K562 (cell line): ENCODE measurements around the gene OSBPL10. TPM values are rescaled to one million over a fixed set of nuclear protein-coding genes. Genes with fewer than 3 reads are reported as not detected.

Experiments used
- ATAC-seq: fragments of 200-7000 bp; cut with Tn5 transposase; 3 replicates; pipeline ENCODE4 v1.9.1; 2020; ENCODE audit warnings: moderate library complexity
- BruUV-seq: library from RNA; stranded (reverse); fragments of 400-500 nt; replicated peaks from 2 replicates; lab custom pipeline; 2021; lab: Mats Ljungman, UMichigan
- CTCF ChIA-PET: fragments of 300-600 bp; formaldehyde crosslinking; extraction: SDS; loops from one replicate; lab custom pipeline; 2021; ENCODE audit warnings: low intra/inter-chr PET ratio; lab: Yijun Ruan, JAX
- POLR2A ChIA-PET: fragments of 300-600, 350-650 bp; sonication (Branson Sonifier 250); formaldehyde crosslinking; extraction: SDS; loops from one replicate; lab custom pipeline; 2021; ENCODE audit warnings: antibody characterized with exemption, inconsistent platforms; lab: Yijun Ruan, JAX
- DNase-seq, 4 experiments: peaks; one replicate each; pipeline versions ENCODE4 v3.0.0 to v3.0.0-alpha.2; 2011 to 2018; ENCODE audit warnings: low spot score in 3 of 4, mixed read lengths in 3 of 4; ENCODE audit errors: extremely low read depth in 1 of 4
- FAIRE-seq: peaks from 2 replicates; lab custom pipeline; 2011; peaks lifted over from hg19 to GRCh38; lab: Jason Lieb, UNC
- H2AFZ ChIP-seq: 2 replicates; pipeline ENCODE4 v1.6.0; 2011; ENCODE audit warnings: low read depth, low read length, control low read depth, inconsistent platforms
- H3K27ac ChIP-seq: fragments of 200-600 bp; 3 replicates; pipeline ENCODE4 v1.8.0; 2011; ENCODE audit warnings: low read depth, mild to moderate bottlenecking, control low read depth, inconsistent platforms, low read length, moderate library complexity, mixed read lengths; ENCODE audit errors: extremely low read depth
- H3K27me3 ChIP-seq, 2 experiments: fragments of 300-600 bp in 1 of 2; 2 replicates in 1 of 2; 3 replicates in 1 of 2; pipeline versions ENCODE4 v1.6.0 to v1.8.0; 2011; ENCODE audit warnings: inconsistent platforms in 2 of 2, low read length in 2 of 2, mild to moderate bottlenecking in 1 of 2, mixed read lengths in 1 of 2, moderate library complexity in 1 of 2; ENCODE audit not compliant: control insufficient read depth in 2 of 2, insufficient read depth in 2 of 2
- H3K36me3 ChIP-seq: fragments of 300-600 bp; 3 replicates; pipeline ENCODE4 v1.8.0; 2011; ENCODE audit warnings: mild to moderate bottlenecking, low read length, inconsistent platforms; ENCODE audit not compliant: control insufficient read depth, insufficient read depth
- H3K4me1 ChIP-seq, 2 experiments: fragments of 200-600 bp in 1 of 2; replicated peaks in 1 of 2; 2 replicates in 1 of 2; 3 replicates in 1 of 2; pipeline versions ENCODE4 v1.5.1 to v1.8.0; 2011; ENCODE audit warnings: inconsistent platforms in 2 of 2, low read length in 2 of 2, mild to moderate bottlenecking in 1 of 2, mixed read lengths in 1 of 2, moderate library complexity in 1 of 2; ENCODE audit not compliant: control insufficient read depth in 2 of 2, insufficient read depth in 2 of 2
- H3K4me2 ChIP-seq: 2 replicates; pipeline ENCODE4 v1.6.1; 2011; ENCODE audit warnings: low read length, control low read depth, inconsistent platforms, mixed read lengths; ENCODE audit not compliant: insufficient read depth
- H3K4me3 ChIP-seq: fragments of 200-600 bp; sonication (generic), shearing (Covaris generic); 2 replicates; pipeline ENCODE4 v1.5.1; 2016; ENCODE audit warnings: control low read depth, inconsistent platforms
- H3K79me2 ChIP-seq: fragments of 200-600 bp; 3 replicates; pipeline ENCODE4 v1.8.0; 2011; ENCODE audit warnings: low read length, inconsistent platforms; ENCODE audit not compliant: control insufficient read depth, insufficient read depth
- H3K9ac ChIP-seq, 2 experiments: 2 replicates each; pipeline versions ENCODE4 v1.6.0 to v1.6.1; 2011; ENCODE audit warnings: low read depth in 2 of 2, low read length in 2 of 2, control low read depth in 1 of 2, inconsistent platforms in 1 of 2, mild to moderate bottlenecking in 1 of 2, mixed read lengths in 1 of 2; ENCODE audit not compliant: insufficient read depth in 1 of 2
- H3K9me1 ChIP-seq: one replicate; pipeline ENCODE4 v1.6.0; 2011; ENCODE audit warnings: inconsistent platforms, mild to moderate bottlenecking, low read length, moderate library complexity; ENCODE audit not compliant: control insufficient read depth, insufficient read depth
- H3K9me3 ChIP-seq: replicated peaks from 2 replicates; pipeline ENCODE4 v1.5.1; 2011; ENCODE audit warnings: low read depth, low read length, inconsistent platforms; ENCODE audit not compliant: control insufficient read depth, insufficient read depth
- H4K20me1 ChIP-seq: replicated peaks from 2 replicates; pipeline ENCODE4 v1.6.1; 2011; ENCODE audit warnings: low read length, inconsistent platforms, mixed read lengths; ENCODE audit not compliant: control insufficient read depth, insufficient read depth
- WGBS: fragments of 100-300 bp; shearing (Covaris generic); methylation state at CpG from one replicate; pipeline ENCODE4 v1.1.6; 2016; ENCODE audit warnings: low coverage, mixed read lengths; ENCODE audit not compliant: insufficient coverage; ENCODE audit errors: missing lambda C conversion rate; 5-methylcytosine and 5-hydroxymethylcytosine counted together
- in situ Hi-C: fragments of 300-500 bp; cut with MboI; formaldehyde crosslinking; loops from 4 replicates; pipeline ENCODE4 v1.15.0; 2018; ENCODE audit warnings: inconsistent platforms, mixed read lengths
- intact Hi-C: fragments of 100-400 bp; cut with micrococcal nuclease; formaldehyde crosslinking; loops from 2 replicates; pipeline ENCODE4 v1.14.2; 2022
- polyA plus RNA-seq, 8 experiments: library from polyadenylated mRNA; depleted of rRNA in 4 of 8; stranded (reverse) in 5 of 8; unstranded in 3 of 8; fragments of >200 nt; fragmentation: Nextera tagmentation in 2 of 8; fragmentation: Illumina TruSeq in 1 of 8; extraction: Ambion mirVana in 2 of 8; extraction: Trizol in 1 of 8; gene quantifications; 2 replicates each; pipeline versions ENCODE4 v1.2.1 to v1.2.3, GENCODE V29; 2011 to 2014; ENCODE audit warnings: inconsistent platforms in 1 of 8, missing spikeins in 1 of 8
- total RNA-seq, 7 experiments: library from RNA; depleted of rRNA in 6 of 7; stranded (reverse); fragments of >200 nt in 6 of 7; fragmentation: Illumina TruSeq in 2 of 7; extraction: Trizol in 2 of 7; gene quantifications; 2 replicates each; pipeline versions ENCODE4 v1.2.1 to v1.2.3, GENCODE V29; 2011 to 2021; ENCODE audit warnings: low replicate concordance in 1 of 7
- TF ChIP-seq, protein P1 (sequence below): fragments of 450-650 bp; formaldehyde crosslinking; IDR thresholded peaks from 2 replicates; pipeline ENCODE4 v1.4.0; 2022; ENCODE audit warnings: missing genetic modification characterization
- TF ChIP-seq, protein P2 (sequence below): fragments of 250-450 bp; sonication (Bioruptor Pico); IDR thresholded peaks from 2 replicates; pipeline ENCODE4 v1.4.0; 2020

The OSBPL10 gene
- total and polyA plus RNA-seq, 9 of the 15 experiments (the other 6 are each of a cell fraction or from before 2014, with no cell fraction given), result 0.03 to 0.19 (median 0.14) TPM; not detected in 2

DNA sequence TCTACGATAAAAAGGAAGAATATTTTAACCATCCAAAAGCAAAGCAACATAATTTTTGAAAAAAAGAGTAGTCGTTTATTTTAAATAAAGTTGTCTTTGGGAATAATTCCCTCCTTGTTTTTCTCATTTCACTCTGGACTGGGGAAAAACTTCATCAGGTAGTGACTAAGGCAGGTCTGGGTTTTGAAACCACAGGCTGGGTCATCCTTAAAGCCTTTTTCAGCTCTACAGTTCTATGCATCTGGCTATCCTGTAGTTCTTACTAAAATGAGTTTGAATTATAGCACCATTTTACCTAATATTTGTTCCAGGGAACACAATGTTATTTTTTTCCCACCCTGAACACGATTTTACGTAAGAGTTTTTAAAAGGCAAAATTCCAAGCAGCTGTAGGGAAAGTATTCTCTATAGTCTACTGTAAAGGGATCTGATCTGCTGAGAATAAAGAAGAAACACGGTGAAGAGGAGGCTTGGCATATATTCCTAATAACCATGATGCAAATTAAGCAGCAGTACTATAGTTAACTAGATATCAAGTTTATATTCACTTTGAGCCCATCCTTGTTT is 107.7 kb downstream of the OSBPL10 start:
- no TSS peak for BruUV-seq
- TF ChIP-seq, protein P1, sequence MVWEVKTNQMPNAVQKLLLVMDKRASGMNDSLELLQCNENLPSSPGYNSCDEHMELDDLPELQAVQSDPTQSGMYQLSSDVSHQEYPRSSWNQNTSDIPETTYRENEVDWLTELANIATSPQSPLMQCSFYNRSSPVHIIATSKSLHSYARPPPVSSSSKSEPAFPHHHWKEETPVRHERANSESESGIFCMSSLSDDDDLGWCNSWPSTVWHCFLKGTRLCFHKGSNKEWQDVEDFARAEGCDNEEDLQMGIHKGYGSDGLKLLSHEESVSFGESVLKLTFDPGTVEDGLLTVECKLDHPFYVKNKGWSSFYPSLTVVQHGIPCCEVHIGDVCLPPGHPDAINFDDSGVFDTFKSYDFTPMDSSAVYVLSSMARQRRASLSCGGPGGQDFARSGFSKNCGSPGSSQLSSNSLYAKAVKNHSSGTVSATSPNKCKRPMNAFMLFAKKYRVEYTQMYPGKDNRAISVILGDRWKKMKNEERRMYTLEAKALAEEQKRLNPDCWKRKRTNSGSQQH (CRISPR knock-in tag), result no peak
- TF ChIP-seq, protein P2, sequence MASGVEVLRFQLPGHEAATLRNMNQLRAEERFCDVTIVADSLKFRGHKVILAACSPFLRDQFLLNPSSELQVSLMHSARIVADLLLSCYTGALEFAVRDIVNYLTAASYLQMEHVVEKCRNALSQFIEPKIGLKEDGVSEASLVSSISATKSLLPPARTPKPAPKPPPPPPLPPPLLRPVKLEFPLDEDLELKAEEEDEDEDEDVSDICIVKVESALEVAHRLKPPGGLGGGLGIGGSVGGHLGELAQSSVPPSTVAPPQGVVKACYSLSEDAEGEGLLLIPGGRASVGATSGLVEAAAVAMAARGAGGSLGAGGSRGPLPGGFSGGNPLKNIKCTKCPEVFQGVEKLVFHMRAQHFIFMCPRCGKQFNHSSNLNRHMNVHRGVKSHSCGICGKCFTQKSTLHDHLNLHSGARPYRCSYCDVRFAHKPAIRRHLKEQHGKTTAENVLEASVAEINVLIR (CRISPR knock-in tag), result no peak
- Histone ChIP-seq H4K20me1 (no peaks in the 10 kb centered on the region), H3K36me3 (no peaks in the 10 kb centered on the region), H3K4me3 (no peak overlapping the region), H3K9me1 (no peaks in the 10 kb centered on the region), H3K79me2 (no peaks in the 10 kb centered on the region), H3K4me2 (no peak overlapping the region), H3K9me3 (no peaks in the 10 kb centered on the region), H3K27me3 (no peaks in the 10 kb centered on the region; a peak in 1 of 5 replicates), H2AFZ (no peak overlapping the region), H3K27ac (no peak overlapping the region), H3K4me1 (no peaks in the 10 kb centered on the region), H3K9ac (no peak overlapping the region)
- POLR2A ChIA-PET, result interaction anchor here (0.7 kb wide), 1 partner anchor 552 kb away, joined by 3 read pairs; no protein-coding TSS in a partner anchor
- CTCF ChIA-PET, result no interaction called here
- FAIRE-seq (no peak), ATAC-seq (no peak), DNase-seq (no peak)
- in situ Hi-C loops (no loop called here), intact Hi-C loops (no loop called here)
- WGBS, result 0% methylated on average over 5 of the region's 5 CpGs
